Liver (tissue), 9 donors: ENCODE data around the gene HRCT1. TPM values are rescaled to one million over a fixed set of nuclear protein-coding genes. Genes with fewer than 3 reads are reported as not detected.
"Not testable (repeated sequence)": the region's sequence is repeated elsewhere in the genome, so short reads cannot be mapped to it uniquely, and the experiment has no call there.

Experiments used
- DNase-seq: peaks from one replicate; pipeline ENCODE4 v3.0.0-alpha.2; 2017; ENCODE audit warnings: low spot score
- H3K27ac ChIP-seq, 2 donors: one replicate each; pipeline ENCODE4 v1.7.0; 2013; ENCODE audit warnings: inconsistent platforms in 2 of 2, low read length in 2 of 2, control low read depth in 1 of 2, low read depth in 1 of 2, mild to moderate bottlenecking in 1 of 2
- H3K27me3 ChIP-seq, 4 donors: one replicate each; pipeline versions ENCODE4 v1.6.1 to v1.7.0; 2013; ENCODE audit warnings: low read length in 3 of 4, inconsistent platforms in 1 of 4, mild to moderate bottlenecking in 1 of 4, moderate library complexity in 1 of 4; ENCODE audit not compliant: control insufficient read depth in 4 of 4, insufficient read depth in 4 of 4
- H3K36me3 ChIP-seq, 4 donors: one replicate each; pipeline versions ENCODE4 v1.6.1 to v1.7.0; 2013; ENCODE audit warnings: low read length in 3 of 4, mild to moderate bottlenecking in 3 of 4, low read depth in 1 of 4, moderate library complexity in 1 of 4; ENCODE audit not compliant: control insufficient read depth in 4 of 4, insufficient read depth in 3 of 4
- H3K4me1 ChIP-seq, 4 donors: one replicate each; pipeline versions ENCODE4 v1.6.1 to v1.7.0; 2013; ENCODE audit warnings: low read length in 3 of 4, mild to moderate bottlenecking in 3 of 4, moderate library complexity in 1 of 4; ENCODE audit not compliant: control insufficient read depth in 4 of 4, insufficient read depth in 4 of 4
- H3K4me3 ChIP-seq, 3 donors: one replicate each; pipeline versions ENCODE4 v1.6.1 to v1.7.0; 2013; ENCODE audit warnings: low read length in 3 of 3, control low read depth in 1 of 3, low read depth in 1 of 3, mild to moderate bottlenecking in 1 of 3
- H3K9ac ChIP-seq, 2 donors: one replicate each; pipeline ENCODE4 v1.7.0; 2013; ENCODE audit warnings: low read length in 2 of 2, mild to moderate bottlenecking in 2 of 2, moderate library complexity in 2 of 2, control low read depth in 1 of 2, low read depth in 1 of 2
- H3K9me3 ChIP-seq, 4 donors: one replicate each; pipeline versions ENCODE4 v1.6.1 to v1.7.0; 2013; ENCODE audit warnings: low read length in 3 of 4; ENCODE audit not compliant: control insufficient read depth in 4 of 4
- FOXA1 ChIP-seq: IDR thresholded peaks from 2 replicates; pipeline ENCODE4 v1.6.1; 2016; ENCODE audit warnings: antibody characterized with exemption
- GABPA ChIP-seq, 2 donors: IDR thresholded peaks in 1 of 2; conservative IDR thresholded peaks in 1 of 2; 2 replicates each; pipeline ENCODE4 v1.6.1; 2016; ENCODE audit warnings: antibody characterized with exemption in 2 of 2, mild to moderate bottlenecking in 1 of 2, moderate library complexity in 1 of 2
- HNF4A ChIP-seq, 2 donors: conservative IDR thresholded peaks; 2 replicates each; pipeline ENCODE4 v1.6.1; 2016; ENCODE audit warnings: antibody characterized with exemption in 2 of 2, mild to moderate bottlenecking in 2 of 2
- HNF4G ChIP-seq: IDR thresholded peaks from 2 replicates; pipeline ENCODE4 v1.6.1; 2016; ENCODE audit warnings: antibody characterized with exemption
- JUND ChIP-seq, 2 donors: IDR thresholded peaks; 2 replicates each; pipeline ENCODE4 v1.6.1; 2016; ENCODE audit warnings: antibody characterized with exemption in 2 of 2
- NR2F2 ChIP-seq: IDR thresholded peaks from 2 replicates; pipeline ENCODE4 v1.6.1; 2016; ENCODE audit warnings: antibody characterized with exemption
- RAD21 ChIP-seq, 2 donors: IDR thresholded peaks; 2 replicates each; pipeline ENCODE4 v1.6.1; 2016; ENCODE audit warnings: antibody characterized with exemption in 2 of 2, mild to moderate bottlenecking in 2 of 2
- SP1 ChIP-seq: IDR thresholded peaks from 2 replicates; pipeline ENCODE4 v1.6.1; 2018; ENCODE audit warnings: antibody characterized with exemption, mild to moderate bottlenecking
- TAF1 ChIP-seq: conservative IDR thresholded peaks from 2 replicates; pipeline ENCODE4 v1.6.1; 2016; ENCODE audit warnings: antibody characterized with exemption, mild to moderate bottlenecking
- YY1 ChIP-seq: IDR thresholded peaks from 2 replicates; pipeline ENCODE4 v1.6.1; 2016; ENCODE audit warnings: antibody characterized with exemption, mild to moderate bottlenecking
- WGBS: extraction: QIAGEN DNeasy Blood & Tissue Kit; methylation state at CpG from one replicate; pipeline ENCODE4 v1.1.7; 2013; 5-methylcytosine and 5-hydroxymethylcytosine counted together
- polyA plus RNA-seq, 2 donors: library from polyadenylated mRNA; stranded (reverse) in 1 of 2; unstranded in 1 of 2; fragments of 200-250 nt in 1 of 2; fragments of >200 nt in 1 of 2; fragmentation: Nextera tagmentation in 1 of 2; extraction: Ambion mirVana in 1 of 2; gene quantifications; one replicate each; pipeline versions ENCODE4 v1.2.1 to v1.2.3, GENCODE V29; 2013 to 2015
- total RNA-seq, 2 donors: library from RNA; depleted of rRNA; stranded (reverse); fragments of >200 nt; gene quantifications; one replicate each; pipeline ENCODE4 v1.2.3, GENCODE V29; 2014
- TF ChIP-seq, protein P1 (sequence below): IDR thresholded peaks from 2 replicates; pipeline ENCODE4 v1.6.1; 2016; ENCODE audit warnings: antibody characterized with exemption, mild to moderate bottlenecking
- TF ChIP-seq, protein P2 (sequence below): IDR thresholded peaks from 2 replicates; pipeline ENCODE4 v1.6.1; 2016; ENCODE audit warnings: antibody characterized with exemption
- TF ChIP-seq, protein P3 (sequence below): IDR thresholded peaks from 2 replicates; pipeline ENCODE4 v1.6.1; 2016; ENCODE audit warnings: antibody characterized with exemption
- TF ChIP-seq, protein P4 (sequence below): fragments of 150-350 bp; IDR thresholded peaks from 2 replicates; pipeline ENCODE4 v1.5.1; 2017; ENCODE audit warnings: improper control_type of control experiment, low read depth, low read length; ENCODE audit not compliant: missing input control
- donor health status: healthy.
- donor health status: healthy.
- donor health status: healthy.
- donor health status: healthy.
- donor health status: healthy.

HRCT1 gene
- total and polyA plus RNA-seq, 4 donors: 0.08 to 2.9 (median 0.27) TPM

- H3K9ac ChIP-seq: no peak overlapping the region
- H3K27me3 ChIP-seq: no peaks in the 10 kb centered on the region
- H3K9me3 ChIP-seq: no peaks in the 10 kb centered on the region
- WGBS: 85% methylated on average over 4 of the region's 4 CpGs
- H3K4me1 ChIP-seq: peaks cover 0 to 4% (median 0%) of the 10 kb centered on the region in 4 donors
- no peak overlapping the region for H3K27ac ChIP-seq
- no peaks in the 10 kb centered on the region for H3K36me3 ChIP-seq
- no peak overlapping the region for H3K4me3 ChIP-seq
- no peak for DNase-seq
- TF ChIP-seq, protein P1, sequence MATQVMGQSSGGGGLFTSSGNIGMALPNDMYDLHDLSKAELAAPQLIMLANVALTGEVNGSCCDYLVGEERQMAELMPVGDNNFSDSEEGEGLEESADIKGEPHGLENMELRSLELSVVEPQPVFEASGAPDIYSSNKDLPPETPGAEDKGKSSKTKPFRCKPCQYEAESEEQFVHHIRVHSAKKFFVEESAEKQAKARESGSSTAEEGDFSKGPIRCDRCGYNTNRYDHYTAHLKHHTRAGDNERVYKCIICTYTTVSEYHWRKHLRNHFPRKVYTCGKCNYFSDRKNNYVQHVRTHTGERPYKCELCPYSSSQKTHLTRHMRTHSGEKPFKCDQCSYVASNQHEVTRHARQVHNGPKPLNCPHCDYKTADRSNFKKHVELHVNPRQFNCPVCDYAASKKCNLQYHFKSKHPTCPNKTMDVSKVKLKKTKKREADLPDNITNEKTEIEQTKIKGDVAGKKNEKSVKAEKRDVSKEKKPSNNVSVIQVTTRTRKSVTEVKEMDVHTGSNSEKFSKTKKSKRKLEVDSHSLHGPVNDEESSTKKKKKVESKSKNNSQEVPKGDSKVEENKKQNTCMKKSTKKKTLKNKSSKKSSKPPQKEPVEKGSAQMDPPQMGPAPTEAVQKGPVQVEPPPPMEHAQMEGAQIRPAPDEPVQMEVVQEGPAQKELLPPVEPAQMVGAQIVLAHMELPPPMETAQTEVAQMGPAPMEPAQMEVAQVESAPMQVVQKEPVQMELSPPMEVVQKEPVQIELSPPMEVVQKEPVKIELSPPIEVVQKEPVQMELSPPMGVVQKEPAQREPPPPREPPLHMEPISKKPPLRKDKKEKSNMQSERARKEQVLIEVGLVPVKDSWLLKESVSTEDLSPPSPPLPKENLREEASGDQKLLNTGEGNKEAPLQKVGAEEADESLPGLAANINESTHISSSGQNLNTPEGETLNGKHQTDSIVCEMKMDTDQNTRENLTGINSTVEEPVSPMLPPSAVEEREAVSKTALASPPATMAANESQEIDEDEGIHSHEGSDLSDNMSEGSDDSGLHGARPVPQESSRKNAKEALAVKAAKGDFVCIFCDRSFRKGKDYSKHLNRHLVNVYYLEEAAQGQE: no peak
- TF ChIP-seq GABPA (IDR thresholded peaks at IDR 0.05 in 1 of 2, conservative IDR thresholded peaks at IDR 0.05 in 1 of 2): no peak
- TF ChIP-seq HNF4A (conservative IDR thresholded peaks at IDR 0.05): no peak
- TF ChIP-seq, protein P2, sequence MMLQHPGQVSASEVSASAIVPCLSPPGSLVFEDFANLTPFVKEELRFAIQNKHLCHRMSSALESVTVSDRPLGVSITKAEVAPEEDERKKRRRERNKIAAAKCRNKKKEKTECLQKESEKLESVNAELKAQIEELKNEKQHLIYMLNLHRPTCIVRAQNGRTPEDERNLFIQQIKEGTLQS: no peak
- no peak for TF ChIP-seq FOXA1
- TF ChIP-seq JUND (IDR thresholded peaks at IDR 0.05): no peak
- no peak for TF ChIP-seq HNF4G
- TF ChIP-seq, protein P3, sequence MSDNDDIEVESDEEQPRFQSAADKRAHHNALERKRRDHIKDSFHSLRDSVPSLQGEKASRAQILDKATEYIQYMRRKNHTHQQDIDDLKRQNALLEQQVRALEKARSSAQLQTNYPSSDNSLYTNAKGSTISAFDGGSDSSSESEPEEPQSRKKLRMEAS: no peak
- TF ChIP-seq SP1: no peak
- TF ChIP-seq YY1: no peak
- no peak for TF ChIP-seq NR2F2
- no peak for TF ChIP-seq RAD21 (IDR thresholded peaks at IDR 0.05)
- no peak for TF ChIP-seq TAF1
- TF ChIP-seq, protein P4, sequence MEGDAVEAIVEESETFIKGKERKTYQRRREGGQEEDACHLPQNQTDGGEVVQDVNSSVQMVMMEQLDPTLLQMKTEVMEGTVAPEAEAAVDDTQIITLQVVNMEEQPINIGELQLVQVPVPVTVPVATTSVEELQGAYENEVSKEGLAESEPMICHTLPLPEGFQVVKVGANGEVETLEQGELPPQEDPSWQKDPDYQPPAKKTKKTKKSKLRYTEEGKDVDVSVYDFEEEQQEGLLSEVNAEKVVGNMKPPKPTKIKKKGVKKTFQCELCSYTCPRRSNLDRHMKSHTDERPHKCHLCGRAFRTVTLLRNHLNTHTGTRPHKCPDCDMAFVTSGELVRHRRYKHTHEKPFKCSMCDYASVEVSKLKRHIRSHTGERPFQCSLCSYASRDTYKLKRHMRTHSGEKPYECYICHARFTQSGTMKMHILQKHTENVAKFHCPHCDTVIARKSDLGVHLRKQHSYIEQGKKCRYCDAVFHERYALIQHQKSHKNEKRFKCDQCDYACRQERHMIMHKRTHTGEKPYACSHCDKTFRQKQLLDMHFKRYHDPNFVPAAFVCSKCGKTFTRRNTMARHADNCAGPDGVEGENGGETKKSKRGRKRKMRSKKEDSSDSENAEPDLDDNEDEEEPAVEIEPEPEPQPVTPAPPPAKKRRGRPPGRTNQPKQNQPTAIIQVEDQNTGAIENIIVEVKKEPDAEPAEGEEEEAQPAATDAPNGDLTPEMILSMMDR: no peak
Measured at GRCh38 chr9:35933550-35934067, 27.6 kb downstream of the HRCT1 start.

DNA sequence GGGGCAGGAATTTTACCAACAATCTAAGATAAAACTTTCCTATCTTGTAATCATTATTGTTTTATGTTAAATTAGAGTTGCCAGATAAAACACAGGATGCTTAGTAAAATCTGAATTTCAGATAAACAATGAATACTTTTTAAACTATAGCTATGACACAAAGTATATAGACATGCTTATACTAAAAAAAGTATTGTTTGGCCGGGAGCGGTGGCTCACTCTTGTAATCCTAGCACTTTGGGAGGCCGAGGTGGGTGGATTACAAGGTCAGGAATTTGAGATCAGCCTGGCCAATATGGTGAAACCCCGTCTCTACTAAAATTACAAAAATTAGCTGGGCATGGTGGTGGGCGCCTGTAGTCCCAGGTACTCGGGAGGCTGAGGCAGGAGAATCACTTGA lies 28.1 kb downstream of the HRCT1 start:
- not testable (repeated sequence) for H3K27me3 ChIP-seq, H3K36me3 ChIP-seq, H3K9ac ChIP-seq, H3K9me3 ChIP-seq, H3K4me3 ChIP-seq, DNase-seq, H3K27ac ChIP-seq, H3K4me1 ChIP-seq
- 94% methylated on average over 6 of the region's 6 CpGs for WGBS
